ENCODE data around the gene LBH.

The LBH gene

DNA sequence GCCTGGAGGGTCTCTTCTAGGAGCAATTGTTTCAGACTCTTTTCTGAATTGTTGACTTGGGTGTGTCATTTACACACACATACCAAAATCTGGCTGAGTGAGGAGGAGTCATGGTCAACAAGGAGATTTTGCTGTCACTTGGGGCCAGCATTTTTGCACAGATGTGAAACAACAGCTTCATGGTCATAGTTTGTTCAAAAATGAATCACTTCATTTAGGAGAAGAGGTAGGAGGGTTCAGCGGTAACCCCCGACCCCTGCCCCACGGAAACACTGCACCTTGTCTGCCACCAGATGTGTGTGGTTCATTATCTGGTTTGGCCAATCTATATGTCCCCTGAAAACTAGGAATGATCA is 42.2 kb downstream of the LBH start:
- no peak for DNase-seq (ENCODE audit: low read depth, low spot score)

DNA sequence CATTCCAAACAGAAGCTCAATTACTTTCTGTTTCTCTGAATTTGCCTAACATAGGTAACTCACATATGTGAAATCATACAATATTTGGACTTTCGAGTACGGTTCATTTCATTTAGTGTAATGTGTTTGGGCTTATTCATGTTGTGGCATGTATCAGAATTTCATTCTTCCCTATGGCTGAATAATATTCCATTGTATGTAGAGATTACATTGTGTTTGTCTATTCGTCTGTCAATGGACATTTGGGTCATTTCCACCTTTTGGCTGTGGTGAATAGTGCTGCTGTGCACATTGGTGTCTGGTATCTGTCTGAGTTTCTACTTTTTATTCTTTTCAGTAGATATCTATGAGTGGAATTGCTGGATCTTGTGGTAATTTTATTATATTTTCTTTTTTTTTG is 43.9 kb downstream of the LBH start:
- no peak for DNase-seq (ENCODE audit: low read depth, low spot score)

DNA sequence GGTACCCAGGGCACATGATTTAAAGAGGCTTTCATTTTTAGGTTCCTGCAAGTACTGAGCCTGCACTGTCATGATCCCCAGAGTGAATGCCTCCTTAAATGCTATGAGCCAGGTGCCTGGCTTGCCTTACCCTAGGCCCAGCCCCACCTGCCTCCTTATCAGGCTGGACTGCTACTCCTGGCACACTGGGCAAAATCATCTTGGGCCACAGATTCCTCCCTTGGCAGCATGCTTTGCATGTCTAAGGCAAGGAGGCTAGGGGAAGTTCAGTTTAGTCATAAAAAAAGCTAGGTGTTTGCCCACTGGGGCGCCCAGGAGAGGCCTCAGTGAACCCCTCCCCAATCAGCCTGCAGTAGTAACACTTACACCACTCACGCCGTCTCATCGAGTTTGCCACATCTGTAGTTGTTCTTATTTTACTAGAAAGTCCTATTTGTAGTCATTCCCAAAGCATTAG is 45.1 kb downstream of the LBH start:
- DNase-seq (ENCODE audit: low read depth, low spot score) = no peak

DNA sequence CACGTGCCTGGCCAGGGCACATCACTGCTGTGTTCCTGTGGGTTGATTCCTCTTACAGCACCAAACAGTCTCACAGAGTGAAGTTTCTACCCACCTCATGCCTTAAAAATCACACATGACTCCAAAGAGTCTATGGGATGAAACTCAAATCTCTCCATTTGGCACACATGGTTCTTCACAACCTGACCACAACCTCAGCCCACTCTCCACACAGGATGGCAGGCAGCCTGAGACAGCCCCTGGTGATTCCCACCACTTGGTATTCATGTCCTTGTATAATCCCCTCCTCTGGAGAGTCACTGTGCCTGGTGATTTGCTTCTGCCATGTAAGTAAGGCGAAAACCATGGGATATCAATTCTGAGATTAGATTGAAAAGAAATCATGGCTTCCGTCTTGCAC is 46.2 kb downstream of the LBH start:
- no peak for DNase-seq (ENCODE audit: low read depth, low spot score)

DNA sequence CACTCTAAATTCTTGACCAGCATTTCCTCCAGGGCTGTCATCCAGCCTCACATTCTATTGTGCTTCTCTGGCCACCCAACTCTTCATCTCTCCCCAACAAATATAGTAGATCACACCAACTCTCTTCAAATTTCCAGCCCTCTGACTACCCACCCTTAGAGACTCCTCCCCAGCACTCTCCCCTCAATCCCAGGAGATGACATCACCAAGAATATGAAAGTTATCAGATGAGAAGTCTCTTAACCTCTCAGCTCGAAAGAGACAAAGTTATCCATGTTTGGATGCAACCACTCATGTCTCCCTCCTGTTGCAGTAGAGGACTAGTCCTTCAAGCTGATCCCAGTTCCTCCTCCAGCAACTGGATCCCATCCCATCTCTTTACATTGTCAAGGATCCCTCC is 47.1 kb downstream of the LBH start:
- DNase-seq (ENCODE audit: low read depth, low spot score) = no peak

DNA sequence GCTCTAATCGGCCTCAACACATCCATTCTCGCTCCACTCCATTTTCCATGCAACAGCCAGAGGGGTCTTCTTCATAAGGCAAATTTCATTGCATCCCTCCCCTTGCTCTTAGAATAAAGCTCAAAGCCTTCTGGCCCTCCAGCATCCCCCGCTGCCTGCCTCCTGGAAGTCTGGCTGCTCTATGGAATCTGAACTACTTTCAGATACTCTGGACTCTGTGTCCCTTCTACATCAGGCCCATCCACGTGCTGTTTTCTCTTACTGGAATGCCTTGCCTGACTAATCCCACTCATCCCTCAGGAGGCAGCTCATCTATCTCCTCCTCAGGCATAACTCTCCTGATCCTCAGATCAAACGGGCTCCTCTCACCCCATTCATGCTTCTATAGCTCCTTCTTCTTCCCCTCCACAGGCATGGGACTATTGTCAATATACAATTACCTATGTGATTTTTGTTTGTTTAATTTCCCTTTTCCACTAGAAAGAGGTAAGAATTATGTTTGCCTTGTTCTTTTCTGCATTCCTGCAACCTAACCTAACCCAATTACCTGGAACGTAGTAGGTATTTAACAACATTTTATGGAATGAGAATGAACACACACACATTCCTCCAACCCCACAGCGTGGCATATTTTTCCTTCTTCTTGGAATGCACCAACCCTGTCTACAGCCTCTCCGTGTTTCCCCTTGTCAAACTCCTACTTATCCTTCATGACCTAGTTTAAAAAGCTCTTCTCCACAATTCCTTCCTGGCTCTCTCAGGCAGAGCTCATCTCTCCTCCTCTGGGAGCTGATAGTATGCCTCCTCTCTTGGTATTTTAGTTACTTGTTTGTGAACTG is 49.5 kb downstream of the LBH start:
- DNase-seq (ENCODE audit: low read depth, low spot score) = no peak

DNA sequence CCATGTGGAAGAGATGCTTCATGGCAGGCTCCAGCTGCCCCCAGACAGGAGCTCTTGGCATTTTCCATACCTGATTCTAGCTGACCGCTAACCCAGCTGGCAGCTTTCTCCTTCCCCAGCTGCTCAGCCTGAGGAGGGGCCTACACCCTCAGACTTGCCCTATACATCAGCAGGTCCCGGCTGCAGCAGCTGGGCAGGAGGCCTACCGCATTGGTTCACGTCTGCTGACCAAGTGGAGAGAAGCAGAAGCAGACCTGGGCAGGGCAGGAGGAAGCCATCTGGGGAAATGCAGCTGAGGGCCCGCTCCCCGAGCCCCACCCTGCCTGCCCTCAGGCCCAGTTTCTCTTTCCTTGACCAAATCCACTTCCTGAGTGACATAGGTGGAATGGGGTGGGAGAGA is 50.7 kb downstream of the LBH start:
- no peak for DNase-seq (ENCODE audit: low read depth, low spot score)

DNA sequence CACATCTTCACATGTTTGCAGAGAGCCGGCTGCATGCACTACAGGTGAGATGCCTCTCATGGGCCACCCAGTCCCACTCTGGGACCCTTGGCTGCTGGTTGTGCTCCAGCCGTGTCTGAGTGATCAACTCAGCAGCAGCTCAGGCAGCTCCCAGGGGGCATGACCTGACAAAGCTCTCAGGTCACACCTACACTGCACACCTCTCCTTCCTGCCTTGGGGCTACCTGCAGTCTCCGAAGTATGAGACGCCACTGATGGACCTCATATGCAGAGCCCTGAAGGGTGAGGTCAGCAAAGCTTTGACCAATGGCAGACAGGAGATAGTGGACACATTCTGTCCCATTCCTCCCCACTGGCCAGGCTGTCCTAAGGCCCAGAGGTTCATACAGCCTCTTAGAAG is 51.4 kb downstream of the LBH start:
- DNase-seq (ENCODE audit: low read depth, low spot score) = no peak

DNA sequence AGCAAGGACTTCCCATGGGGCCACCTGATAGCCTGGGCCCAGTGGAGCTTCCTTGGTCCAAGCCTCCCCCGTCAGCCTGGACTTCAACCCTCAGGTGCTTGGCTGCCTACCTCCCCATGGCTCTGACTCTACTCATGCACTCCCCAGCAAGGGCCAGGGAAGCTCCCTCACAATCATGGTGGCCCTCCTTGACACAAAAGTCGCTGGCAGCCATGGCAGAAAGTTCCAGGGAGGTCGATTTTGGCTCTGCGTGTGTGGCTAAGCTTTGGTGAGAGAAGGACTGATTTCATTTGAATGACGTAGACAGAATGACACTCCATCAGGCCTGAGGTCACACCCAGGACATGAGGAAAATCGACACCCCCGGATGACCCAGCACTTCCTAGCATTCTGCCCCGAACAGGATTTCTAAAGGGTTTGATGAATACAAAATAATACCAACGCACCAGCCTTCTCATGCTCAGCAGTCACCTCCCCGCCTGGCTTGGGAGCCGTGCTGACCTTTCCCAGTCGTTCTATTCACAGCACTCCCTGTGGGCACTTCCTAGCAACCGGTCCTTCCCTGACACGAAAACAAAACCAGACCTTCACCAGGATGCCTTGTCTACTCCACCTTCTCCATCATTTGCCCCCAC is 52.7 kb downstream of the LBH start:
- DNase-seq (ENCODE audit: low read depth, low spot score) = no peak

DNA sequence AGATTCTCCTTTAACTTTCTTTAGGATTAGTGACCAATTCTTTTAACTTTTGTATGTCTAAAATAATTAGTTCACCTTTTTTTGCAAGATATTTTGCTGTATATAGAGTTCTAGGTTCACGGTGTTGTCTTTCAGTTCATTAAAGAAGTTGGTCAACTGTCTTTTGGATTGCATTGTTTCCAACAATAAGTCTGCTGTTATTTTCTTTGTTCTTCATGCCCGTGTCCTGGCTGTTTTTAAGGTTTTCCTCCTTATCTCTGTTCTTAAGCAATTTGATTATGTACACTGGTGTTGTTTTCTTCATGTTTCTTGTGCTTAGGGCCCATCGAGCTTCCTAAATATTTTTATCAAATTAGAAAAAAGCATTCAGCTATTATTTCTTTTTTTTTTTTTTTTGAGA is 54.4 kb downstream of the LBH start:
- DNase-seq (ENCODE audit: low read depth, low spot score) = no peak

DNA sequence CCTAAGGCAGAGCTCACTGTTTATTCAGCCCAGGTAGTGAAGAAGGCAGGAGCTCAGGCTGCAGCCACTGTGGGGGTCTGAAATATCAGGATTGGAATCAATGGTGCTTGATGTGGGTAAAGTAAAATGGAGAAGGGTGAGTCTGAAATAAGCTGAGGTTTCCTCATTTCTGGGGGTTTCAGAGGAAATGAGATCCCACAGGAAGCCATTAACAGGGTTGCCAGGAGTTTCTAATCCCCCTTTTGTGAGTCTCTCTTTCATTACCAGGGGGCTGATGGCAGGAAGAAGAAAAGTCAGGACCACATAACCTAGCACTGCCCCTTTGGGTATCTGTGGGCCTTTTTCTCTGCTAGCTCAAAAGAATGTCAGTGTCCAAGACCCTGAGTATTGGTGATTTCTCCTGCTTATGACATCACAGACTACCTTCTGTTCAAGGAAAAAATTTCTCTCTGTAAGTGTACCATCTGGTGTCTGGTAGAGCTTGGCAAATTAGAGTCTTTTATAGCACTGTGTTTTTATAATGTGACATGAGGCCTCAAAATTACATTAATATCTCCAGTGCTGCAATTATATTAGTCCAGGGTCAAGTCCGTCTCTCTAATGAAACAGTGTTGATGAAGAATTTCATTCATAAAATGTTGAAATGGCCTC is 56.0 kb downstream of the LBH start:
- DNase-seq (ENCODE audit: low read depth, low spot score) = no peak

DNA sequence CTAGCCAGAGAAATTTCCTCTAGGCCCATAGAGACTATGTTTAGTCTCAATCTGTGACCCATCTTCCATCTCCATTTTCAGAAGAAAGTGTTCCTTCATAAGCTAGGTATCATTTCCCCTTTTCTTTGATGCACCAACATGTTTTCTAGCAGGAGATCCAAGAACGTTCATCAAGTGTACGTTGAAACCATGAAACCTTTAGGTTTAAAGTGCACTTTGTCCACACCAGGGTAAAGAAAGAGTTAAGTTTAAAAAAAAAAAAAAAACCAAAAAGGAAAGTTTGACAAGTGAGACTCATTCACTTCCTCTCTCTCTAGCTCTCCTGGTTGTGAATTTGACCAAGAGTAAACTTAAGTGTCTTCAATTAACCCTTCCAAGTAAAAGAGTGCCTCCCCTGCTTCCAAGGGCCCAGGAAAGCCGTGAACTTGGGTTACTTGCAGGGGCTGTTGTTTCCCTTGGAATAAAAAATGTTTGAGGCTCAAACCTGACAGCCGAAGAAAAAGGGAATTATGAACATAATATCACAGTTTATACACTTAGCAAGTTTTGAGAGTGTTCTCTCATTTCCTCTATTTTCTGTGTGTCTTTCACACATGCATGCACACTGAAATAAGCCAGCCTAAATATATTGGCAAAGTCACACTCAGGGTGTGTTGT is 56.7 kb downstream of the LBH start:
- no peak for DNase-seq (ENCODE audit: low read depth, low spot score)

DNA sequence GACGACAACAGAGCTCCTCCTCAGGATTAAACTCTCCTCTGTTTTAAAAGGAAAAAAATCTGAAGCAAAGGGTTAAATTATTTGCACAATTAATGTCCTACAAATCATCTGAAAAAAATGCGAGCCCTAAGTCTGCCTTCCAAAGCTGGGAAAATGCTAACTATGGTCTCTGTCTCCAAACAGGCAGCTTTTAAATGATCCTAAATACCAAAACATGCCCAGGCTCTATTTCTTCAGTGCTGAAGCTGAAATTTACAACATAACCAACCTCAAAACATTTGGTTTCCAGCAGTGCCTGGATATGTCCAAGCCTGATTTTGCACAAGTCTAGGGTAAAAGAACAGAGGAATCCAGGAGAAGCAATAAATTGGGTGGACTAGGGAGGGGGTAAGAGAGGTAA is 57.2 kb downstream of the LBH start:
- DNase-seq (ENCODE audit: low read depth, low spot score) = no peak

DNA sequence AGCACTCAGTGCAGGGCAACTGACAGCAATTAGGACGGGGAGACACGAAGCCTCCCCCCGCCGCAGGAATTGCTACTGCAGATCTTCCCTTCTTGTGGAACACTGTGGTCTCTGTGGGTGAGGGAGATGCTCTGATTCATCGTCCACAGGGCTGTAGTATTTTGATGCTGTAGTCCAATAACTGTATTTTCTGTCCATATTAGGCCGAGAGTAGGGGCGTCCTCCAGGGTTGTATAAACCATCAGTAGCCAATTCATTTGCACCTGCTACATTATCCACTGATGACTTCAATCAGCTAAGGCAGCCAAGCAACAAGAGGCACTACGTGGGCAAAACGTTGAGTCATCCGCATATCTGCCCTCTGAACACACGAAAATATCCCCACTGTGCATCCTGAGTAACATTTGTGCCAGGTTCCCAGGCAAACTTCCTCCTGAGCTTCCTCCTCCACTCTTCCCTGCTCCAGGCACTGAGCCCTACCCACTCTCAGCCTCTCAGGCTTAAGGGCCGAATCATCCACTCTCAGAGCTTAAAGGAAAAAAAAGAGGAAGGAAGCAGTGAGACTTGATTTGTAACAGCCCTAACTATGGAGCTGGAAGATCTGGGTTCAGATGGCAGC is 62.1 kb downstream of the LBH start:
- no peak for DNase-seq (ENCODE audit: low read depth, low spot score)

DNA sequence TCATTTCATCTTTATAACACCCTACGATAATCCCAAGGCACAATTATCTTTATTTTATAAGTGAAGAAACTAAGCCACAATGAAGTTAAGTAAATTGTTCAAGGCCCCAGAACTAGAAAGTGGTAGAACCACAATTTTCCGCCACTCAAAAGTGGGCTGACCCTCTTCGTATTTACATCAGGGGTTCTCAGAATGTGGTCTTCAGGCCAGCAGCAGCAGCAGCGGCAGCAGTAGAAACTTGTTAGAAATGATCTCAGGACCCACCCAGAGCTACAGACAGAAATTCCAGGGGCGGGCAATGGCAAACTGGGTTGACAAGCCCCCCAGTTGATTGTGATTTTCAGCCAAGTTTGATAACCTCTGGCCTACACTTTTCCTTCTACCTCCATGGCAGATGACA is 62.8 kb downstream of the LBH start:
- DNase-seq (ENCODE audit: low read depth, low spot score) = no peak

DNA sequence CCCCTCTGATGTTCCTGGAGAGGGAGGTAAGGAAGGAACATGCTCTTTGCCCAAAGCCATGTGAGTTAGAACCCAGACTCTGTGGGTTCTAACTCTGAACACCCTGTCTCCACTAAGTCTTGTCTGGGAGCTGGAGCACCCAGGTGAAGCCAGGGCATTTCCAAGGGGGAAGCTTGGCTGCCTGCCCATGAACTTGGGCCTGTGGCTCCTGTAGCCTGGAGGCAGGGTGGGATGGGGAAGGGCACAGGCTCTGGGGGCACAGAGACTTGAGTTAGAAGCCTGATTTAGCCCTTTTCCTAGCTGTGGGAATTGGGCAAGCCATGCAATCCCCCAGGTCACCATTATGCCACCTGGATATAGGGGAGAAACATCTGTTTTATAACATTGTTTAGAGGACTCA is 65.2 kb downstream of the LBH start:
- no peak for DNase-seq (ENCODE audit: low read depth, low spot score)

DNA sequence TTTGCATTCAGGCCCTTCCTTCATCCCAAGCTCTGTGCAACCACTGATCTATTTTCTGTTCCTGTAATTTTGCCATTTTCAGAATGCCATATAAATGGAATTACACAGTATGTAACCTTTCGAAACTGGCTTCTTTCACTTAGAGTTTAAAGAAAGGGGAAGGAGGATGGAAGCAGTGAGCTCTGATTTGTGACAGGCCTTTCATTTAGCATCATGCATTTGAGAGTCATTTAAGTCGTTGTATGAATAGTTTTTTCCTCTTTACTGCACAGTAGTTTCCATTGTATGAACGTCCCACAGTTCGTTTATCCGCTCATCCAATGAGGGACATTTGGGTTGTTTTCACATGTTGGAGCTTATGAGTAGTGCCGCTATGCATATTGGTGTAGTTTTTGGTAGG is 67.0 kb downstream of the LBH start:
- no peak for DNase-seq (ENCODE audit: low read depth, low spot score)

DNA sequence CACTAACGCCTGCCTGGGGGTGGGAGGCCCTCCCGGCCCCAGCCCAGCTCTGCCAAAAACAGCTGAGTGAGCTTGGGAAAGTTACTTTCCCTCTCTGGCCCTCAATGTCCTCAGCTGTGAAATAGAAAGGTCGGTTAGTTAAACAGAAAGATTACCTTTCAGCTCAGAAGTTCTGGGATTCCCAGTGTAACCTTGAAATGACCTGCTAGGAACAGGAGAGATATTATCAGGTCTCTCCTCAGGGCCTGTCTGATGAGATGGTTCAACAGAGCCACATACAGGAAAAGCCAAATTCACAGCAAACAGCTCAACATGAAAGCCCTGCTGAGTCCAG is 68.8 kb downstream of the LBH start:
- no peak for DNase-seq (ENCODE audit: low read depth, low spot score)

DNA sequence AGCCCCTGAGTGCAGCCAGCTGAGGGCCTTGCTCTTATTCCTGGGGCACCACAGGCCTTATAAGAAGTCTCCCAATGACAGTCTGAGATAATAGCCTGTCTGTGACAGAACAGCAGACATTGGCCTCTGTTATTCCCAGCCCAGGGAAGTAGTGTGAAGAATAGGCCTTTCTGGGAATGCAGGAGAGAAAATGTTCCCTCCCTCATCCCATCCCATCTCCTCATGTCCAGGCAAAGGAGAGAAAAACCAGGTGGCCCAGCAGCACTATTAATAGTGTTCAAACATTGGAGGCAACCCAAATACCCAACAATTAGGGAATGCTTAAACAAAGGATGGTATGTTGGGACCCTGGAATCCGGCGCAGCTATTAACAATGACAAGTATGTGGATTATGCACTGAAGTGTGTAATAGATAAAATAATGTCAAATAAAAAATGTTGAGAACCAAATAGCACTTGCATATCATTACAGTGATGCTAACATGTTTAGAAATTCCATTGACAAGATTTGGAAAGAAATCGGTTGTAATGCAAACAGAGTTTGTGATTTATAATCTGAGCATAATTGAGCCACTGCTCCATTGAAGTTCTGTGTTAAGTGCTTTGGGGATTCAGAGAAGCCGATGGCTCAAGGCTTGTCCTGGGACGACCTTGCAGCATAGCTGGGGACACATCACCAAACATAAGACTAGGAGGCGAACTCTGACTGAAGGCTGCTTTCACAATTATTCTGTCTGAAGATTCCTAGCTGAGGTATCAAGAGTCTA is 69.3 kb downstream of the LBH start:
- no peak for DNase-seq (ENCODE audit: low read depth, low spot score)

DNA sequence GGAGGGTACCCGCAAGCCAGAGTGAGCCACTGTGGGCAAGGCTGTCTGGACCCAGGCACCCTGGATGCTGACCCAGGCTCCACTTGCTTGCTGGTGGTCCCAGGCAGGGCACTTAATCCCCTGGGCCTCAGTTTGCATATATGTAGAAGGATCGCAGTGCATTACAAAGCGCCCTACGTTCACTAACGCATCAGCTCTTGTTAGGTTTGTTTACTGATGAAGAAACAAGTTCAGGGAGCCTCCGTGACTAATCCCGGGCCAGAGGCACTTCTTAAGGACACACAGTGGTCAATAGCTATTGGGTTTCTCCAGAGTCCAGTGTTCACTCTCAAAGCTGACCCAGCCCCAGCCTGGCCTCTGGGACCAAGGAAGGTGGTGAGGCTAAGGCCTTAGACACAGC is 70.2 kb downstream of the LBH start:
- DNase-seq (ENCODE audit: low read depth, low spot score) = no peak

DNA sequence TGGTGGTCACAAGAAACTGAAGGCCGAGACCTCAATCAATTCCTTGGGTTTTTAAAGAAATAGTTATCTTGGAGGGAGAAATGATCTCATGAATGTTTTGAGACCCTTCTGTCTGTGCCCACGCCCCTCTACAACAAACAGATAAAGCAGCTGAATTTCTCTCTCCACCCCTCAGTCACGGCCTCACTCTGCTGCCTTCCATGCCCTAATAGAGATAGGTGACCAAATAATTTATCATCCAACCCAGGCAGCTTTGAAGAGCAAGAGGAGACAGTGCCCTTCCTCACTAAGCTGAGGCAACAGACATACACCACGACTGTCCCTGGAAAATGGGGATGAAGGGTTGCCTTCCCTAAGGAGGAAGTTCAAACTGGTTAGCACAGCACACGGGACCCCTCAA is 71.2 kb downstream of the LBH start:
- DNase-seq (ENCODE audit: low read depth, low spot score) = no peak
